Measurements from ENCODE around the gene SLC26A1. TPM values are rescaled to one million over a fixed set of nuclear protein-coding genes. Genes with fewer than 3 reads are reported as not detected.

The SLC26A1 gene
- total RNA-seq, 2 experiments from 2014 or later = not detected

GRCh38 chr4:965766-966134 is 27.5 kb downstream of the SLC26A1 start:
- H3K36me3 Mint-ChIP-seq = no peaks in the 10 kb centered on the region
- DNase-seq = no peak
- no peak overlapping the region for H3K27ac Mint-ChIP-seq
- CTCF ChIA-PET = no interaction called here
- peaks cover 4% of the 10 kb centered on the region for H3K4me1 Mint-ChIP-seq (ENCODE audit: low read depth)
- no peaks in the 10 kb centered on the region for H3K9me3 Mint-ChIP-seq
- no peak overlapping the region for H3K4me3 Mint-ChIP-seq
- POLR2A ChIA-PET = no interaction called here
- intact Hi-C loops (cut with micrococcal nuclease) = no loop called here
- H3K27me3 Mint-ChIP-seq = no peaks in the 10 kb centered on the region

GRCh38 chr4:965048-965765 is 28.0 kb downstream of the SLC26A1 start:
- CTCF ChIA-PET = no interaction called here

GRCh38 chr4:964346-965025 is 28.7 kb downstream of the SLC26A1 start:
- no peak overlapping the region for H3K4me3 Mint-ChIP-seq
- no peak overlapping the region for H3K27ac Mint-ChIP-seq
- no peaks in the 10 kb centered on the region for H3K27me3 Mint-ChIP-seq
- intact Hi-C loops (cut with micrococcal nuclease) = no loop called here
- H3K36me3 Mint-ChIP-seq = no peaks in the 10 kb centered on the region
- ChIA-PET POLR2A (interaction anchor here (1.2 kb wide), 1 partner anchor 8 kb away, joined by 4 read pairs; no protein-coding TSS in a partner anchor), CTCF (no interaction called here)
- no peaks in the 10 kb centered on the region for H3K9me3 Mint-ChIP-seq
- DNase-seq = no peak
- no peaks in the 10 kb centered on the region for H3K4me1 Mint-ChIP-seq (ENCODE audit: low read depth)

More at GRCh38 chr4:965048-965765, 28.0 kb downstream of the SLC26A1 start:
- no peaks in the 10 kb centered on the region for H3K36me3 Mint-ChIP-seq
- DNase-seq = no peak
- H3K27ac Mint-ChIP-seq = no peak overlapping the region
- intact Hi-C loops (cut with micrococcal nuclease) = no loop called here
- POLR2A ChIA-PET = interaction anchor here (1.2 kb wide), 1 partner anchor 8 kb away, joined by 4 read pairs; no protein-coding TSS in a partner anchor
- no peaks in the 10 kb centered on the region for H3K27me3 Mint-ChIP-seq
- H3K4me1 Mint-ChIP-seq (ENCODE audit: low read depth) = no peaks in the 10 kb centered on the region
- no peaks in the 10 kb centered on the region for H3K9me3 Mint-ChIP-seq
- no peak overlapping the region for H3K4me3 Mint-ChIP-seq

- no peak overlapping the region for H3K4me3 Mint-ChIP-seq
- CTCF ChIA-PET = no interaction called here
- no peaks in the 10 kb centered on the region for H3K27me3 Mint-ChIP-seq
- H3K9me3 Mint-ChIP-seq = no peaks in the 10 kb centered on the region
- peaks cover 4% of the 10 kb centered on the region for H3K36me3 Mint-ChIP-seq
- POLR2A ChIA-PET = interaction anchor here (1.2 kb wide), 1 partner anchor 9 kb away, joined by 4 read pairs; no protein-coding TSS in a partner anchor
- intact Hi-C loops (cut with micrococcal nuclease) = no loop called here
- no peaks in the 10 kb centered on the region for H3K4me1 Mint-ChIP-seq (ENCODE audit: low read depth)
- DNase-seq = no peak
- H3K27ac Mint-ChIP-seq = no peak overlapping the region
Measured at GRCh38 chr4:963276-964225, 29.7 kb downstream of the SLC26A1 start.

- Mint-ChIP-seq H3K4me3 (no peak overlapping the region), H3K36me3 (peaks cover 5% of the 10 kb centered on the region), H3K27ac (no peak overlapping the region), H3K9me3 (no peaks in the 10 kb centered on the region), H3K4me1 (ENCODE audit: low read depth) (no peaks in the 10 kb centered on the region), H3K27me3 (no peaks in the 10 kb centered on the region)
- ChIA-PET CTCF (no interaction called here), POLR2A (no interaction called here)
- no peak for DNase-seq
- intact Hi-C loops (cut with micrococcal nuclease) = no loop called here
Measured at GRCh38 chr4:962231-963208, 30.7 kb downstream of the SLC26A1 start.

GRCh38 chr4:961351-962230 is 31.6 kb downstream of the SLC26A1 start:
- ChIA-PET CTCF (no interaction called here), POLR2A (interaction anchor here (1.0 kb wide), 1 partner anchor 8 kb away, joined by 3 read pairs; no protein-coding TSS in a partner anchor)
- Mint-ChIP-seq H3K36me3 (peaks cover 5% of the 10 kb centered on the region), H3K9me3 (no peaks in the 10 kb centered on the region), H3K27ac (no peak overlapping the region), H3K27me3 (no peaks in the 10 kb centered on the region), H3K4me1 (ENCODE audit: low read depth) (no peaks in the 10 kb centered on the region), H3K4me3 (no peak overlapping the region)
- intact Hi-C loops (cut with micrococcal nuclease) = no loop called here
- no peak for DNase-seq

- DNase-seq = no peak
- Mint-ChIP-seq H3K27ac (no peak overlapping the region), H3K36me3 (peaks cover 5% of the 10 kb centered on the region), H3K4me3 (no peak overlapping the region), H3K27me3 (no peaks in the 10 kb centered on the region), H3K4me1 (ENCODE audit: low read depth) (no peaks in the 10 kb centered on the region), H3K9me3 (no peaks in the 10 kb centered on the region)
- intact Hi-C loops (cut with micrococcal nuclease) = no loop called here
- ChIA-PET CTCF (no interaction called here), POLR2A (interaction anchor here (1.0 kb wide), 1 partner anchor 9 kb away, joined by 3 read pairs; no protein-coding TSS in a partner anchor)
Measured at GRCh38 chr4:960636-961350, 32.4 kb downstream of the SLC26A1 start.

- no peak overlapping the region for H3K4me3 Mint-ChIP-seq
- no peak overlapping the region for H3K27ac Mint-ChIP-seq
- intact Hi-C loops (cut with micrococcal nuclease) = no loop called here
- peaks cover 5% of the 10 kb centered on the region for H3K36me3 Mint-ChIP-seq
- no peaks in the 10 kb centered on the region for H3K27me3 Mint-ChIP-seq
- POLR2A ChIA-PET = no interaction called here
- CTCF ChIA-PET = no interaction called here
- DNase-seq = no peak
- H3K9me3 Mint-ChIP-seq = no peaks in the 10 kb centered on the region
- no peaks in the 10 kb centered on the region for H3K4me1 Mint-ChIP-seq (ENCODE audit: low read depth)
Measured at GRCh38 chr4:960140-960635, 33.0 kb downstream of the SLC26A1 start.

GRCh38 chr4:959338-960139 is 33.7 kb downstream of the SLC26A1 start:
- ChIA-PET CTCF (no interaction called here), POLR2A (no interaction called here)
- no peak overlapping the region for H3K4me3 Mint-ChIP-seq
- no peak for DNase-seq
- intact Hi-C loops (cut with micrococcal nuclease) = no loop called here
- no peak overlapping the region for H3K27ac Mint-ChIP-seq
- H3K36me3 Mint-ChIP-seq = peaks cover 8% of the 10 kb centered on the region
- H3K4me1 Mint-ChIP-seq (ENCODE audit: low read depth) = no peaks in the 10 kb centered on the region
- H3K9me3 Mint-ChIP-seq = no peaks in the 10 kb centered on the region
- H3K27me3 Mint-ChIP-seq = no peaks in the 10 kb centered on the region

Data from activated CD4-positive, alpha-beta memory T cell treated with anti-CD3 and anti-CD28 coated beads for 36 hours (primary cell).